Activated CD4-positive, alpha-beta T cell treated with anti-CD3 and anti-CD28 coated beads, Interleukin-2, amount 10 ng/mL, durations not matched to agents 7 days and 5 days (primary cell): ENCODE measurements around the gene INPP5E. TPM values are rescaled to one million over a fixed set of nuclear protein-coding genes. Genes with fewer than 3 reads are reported as not detected.

Experiments used
- CTCF ChIA-PET: fragments of 350-600 bp; sonication (Branson Sonifier 250); formaldehyde crosslinking; loops from one replicate; lab custom pipeline; 2021; ENCODE audit warnings: antibody characterized with exemption; lab: Charles Lee
- POLR2A ChIA-PET: fragments of 350-600 bp; sonication (Branson Sonifier 250); formaldehyde crosslinking; loops from one replicate; lab custom pipeline; 2021; ENCODE audit warnings: antibody characterized with exemption; lab: Charles Lee
- DNase-seq: peaks from one replicate; pipeline ENCODE4 v3.0.0-alpha.2; 2020
- H3K27ac Mint-ChIP-seq: one replicate; pipeline ENCODE4 v1.8.0; 2021; ENCODE audit warnings: mild to moderate bottlenecking, moderate library complexity, mixed read lengths
- H3K27me3 Mint-ChIP-seq: one replicate; pipeline ENCODE4 v1.8.0; 2021; ENCODE audit warnings: mixed read lengths
- H3K36me3 Mint-ChIP-seq: one replicate; pipeline ENCODE4 v1.8.0; 2021; ENCODE audit warnings: low read depth, mixed read lengths
- H3K4me1 Mint-ChIP-seq: one replicate; pipeline ENCODE4 v1.8.0; 2021; ENCODE audit warnings: mixed read lengths
- H3K4me3 Mint-ChIP-seq: one replicate; pipeline ENCODE4 v1.8.0; 2021; ENCODE audit warnings: mild to moderate bottlenecking, moderate library complexity, mixed read lengths
- H3K9me3 Mint-ChIP-seq: one replicate; pipeline ENCODE4 v1.8.0; 2021; ENCODE audit warnings: mixed read lengths
- total RNA-seq, 2 experiments: library from RNA; stranded (reverse); gene quantifications; one replicate each; pipeline ENCODE4 v1.2.3, GENCODE V29; 2021

The INPP5E gene
- 10 to 100 TPM; 16.5 to 18.5 TPM for total RNA-seq

- peaks cover 26% of the 10 kb centered on the region for H3K4me1 Mint-ChIP-seq
- no peaks in the 10 kb centered on the region for H3K9me3 Mint-ChIP-seq
- H3K27ac Mint-ChIP-seq, result peak within 1 kb of the TSS; percentile 19
- peak; percentile 78 for DNase-seq
- peaks cover 17% of the 10 kb centered on the region for H3K36me3 Mint-ChIP-seq
- no peaks in the 10 kb centered on the region for H3K27me3 Mint-ChIP-seq
- ChIA-PET POLR2A (interaction anchor here (0.7 kb wide), 1 partner anchor 472 kb away, joined by 3 read pairs; no protein-coding TSS in a partner anchor), CTCF (interaction anchor here (0.9 to 1.3 kb wide), 3 partner anchors 19 to 48 kb away, joined by 3 read pairs; no protein-coding TSS in a partner anchor)
- peak within 1 kb of the TSS; percentile 82 for H3K4me3 Mint-ChIP-seq
Measured at GRCh38 chr9:136439481-136440408, at the start of gene INPP5E. TSS of gene INPP5E (minus strand) at chr9:136439845. CDS start at chr9:136439419, 426 bp downstream.

GRCh38 chr9:136488247-136489214, 48.9 kb upstream of the INPP5E start:
- ChIA-PET POLR2A (no interaction called here), CTCF (interaction anchor here (0.9 to 2.0 kb wide), 12 partner anchors 11 to 225 kb away, joined by 3 to 8 read pairs (median 4); no protein-coding TSS in a partner anchor)
- no peak overlapping the region for H3K4me3 Mint-ChIP-seq
- H3K27ac Mint-ChIP-seq, result no peak overlapping the region
- H3K9me3 Mint-ChIP-seq, result no peaks in the 10 kb centered on the region
- H3K4me1 Mint-ChIP-seq, result peaks cover 7% of the 10 kb centered on the region
- DNase-seq, result peak; percentile 77
- no peaks in the 10 kb centered on the region for H3K27me3 Mint-ChIP-seq
- H3K36me3 Mint-ChIP-seq, result no peaks in the 10 kb centered on the region

- ChIA-PET CTCF (interaction anchor here (0.9 to 2.0 kb wide), 9 partner anchors 47 to 226 kb away, joined by 3 to 8 read pairs (median 4); no protein-coding TSS in a partner anchor), POLR2A (no interaction called here)
- DNase-seq, result no peak
- H3K27me3 Mint-ChIP-seq, result no peaks in the 10 kb centered on the region
- H3K9me3 Mint-ChIP-seq, result no peaks in the 10 kb centered on the region
- no peak overlapping the region for H3K27ac Mint-ChIP-seq
- H3K36me3 Mint-ChIP-seq, result peaks cover 2% of the 10 kb centered on the region
- peaks cover 7% of the 10 kb centered on the region for H3K4me1 Mint-ChIP-seq
- H3K4me3 Mint-ChIP-seq, result no peak overlapping the region
Measured at GRCh38 chr9:136487672-136488071, 48.0 kb upstream of the INPP5E start.

- no peak for DNase-seq
- ChIA-PET CTCF (interaction anchor here (1.2 to 4.0 kb wide), 8 partner anchors 17 to 227 kb away, joined by 4 to 19 read pairs (median 6); no protein-coding TSS in a partner anchor), POLR2A (no interaction called here)
- H3K4me1 Mint-ChIP-seq, result peaks cover 8% of the 10 kb centered on the region
- no peaks in the 10 kb centered on the region for H3K27me3 Mint-ChIP-seq
- H3K27ac Mint-ChIP-seq, result no peak overlapping the region
- H3K36me3 Mint-ChIP-seq, result peaks cover 2% of the 10 kb centered on the region
- H3K9me3 Mint-ChIP-seq, result no peaks in the 10 kb centered on the region
- no peak overlapping the region for H3K4me3 Mint-ChIP-seq
Measured at GRCh38 chr9:136486823-136487620, 47.4 kb upstream of the INPP5E start.

- Mint-ChIP-seq H3K4me3 (no peak overlapping the region), H3K9me3 (no peaks in the 10 kb centered on the region), H3K27me3 (no peaks in the 10 kb centered on the region), H3K27ac (no peak overlapping the region), H3K36me3 (peaks cover 5% of the 10 kb centered on the region), H3K4me1 (peaks cover 17% of the 10 kb centered on the region)
- CTCF ChIA-PET, result interaction anchor here (0.5 to 4.0 kb wide), 14 partner anchors 18 to 187 kb away, joined by 3 to 19 read pairs (median 4); no protein-coding TSS in a partner anchor
- POLR2A ChIA-PET, result no interaction called here
- DNase-seq, result no peak
Measured at GRCh38 chr9:136486131-136486530, 46.5 kb upstream of the INPP5E start.

GRCh38 chr9:136485049-136486045, 45.7 kb upstream of the INPP5E start:
- Mint-ChIP-seq H3K36me3 (peaks cover 5% of the 10 kb centered on the region), H3K27me3 (no peaks in the 10 kb centered on the region), H3K4me3 (peak overlapping the region; percentile 56), H3K4me1 (peaks cover 21% of the 10 kb centered on the region), H3K27ac (peak overlapping the region; percentile 42), H3K9me3 (no peaks in the 10 kb centered on the region)
- POLR2A ChIA-PET, result no interaction called here
- CTCF ChIA-PET, result interaction anchor here (0.8 to 4.0 kb wide), 18 partner anchors 9 to 187 kb away, joined by 3 to 19 read pairs (median 5); no protein-coding TSS in a partner anchor
- peak; percentile 87 for DNase-seq

- Mint-ChIP-seq H3K4me1 (peaks cover 27% of the 10 kb centered on the region), H3K4me3 (peak overlapping the region; percentile 56), H3K27ac (peak overlapping the region; percentile 42), H3K36me3 (peaks cover 8% of the 10 kb centered on the region), H3K9me3 (no peaks in the 10 kb centered on the region), H3K27me3 (no peaks in the 10 kb centered on the region)
- ChIA-PET CTCF (interaction anchor here (0.9 to 4.0 kb wide), 15 partner anchors 10 to 187 kb away, joined by 3 to 19 read pairs (median 5); no protein-coding TSS in a partner anchor), POLR2A (no interaction called here)
- no peak for DNase-seq
Measured at GRCh38 chr9:136484153-136485048, 44.8 kb upstream of the INPP5E start.

- CTCF ChIA-PET, result interaction anchor here (0.8 to 4.0 kb wide), 6 partner anchors 19 to 162 kb away, joined by 3 to 19 read pairs (median 6); no protein-coding TSS in a partner anchor
- H3K27ac Mint-ChIP-seq, result peak overlapping the region; percentile 100
- H3K9me3 Mint-ChIP-seq, result no peaks in the 10 kb centered on the region
- H3K36me3 Mint-ChIP-seq, result peaks cover 10% of the 10 kb centered on the region
- peak overlapping the region; percentile 97 for H3K4me3 Mint-ChIP-seq
- peak; percentile 93 for DNase-seq
- H3K4me1 Mint-ChIP-seq, result peaks cover 27% of the 10 kb centered on the region
- no peaks in the 10 kb centered on the region for H3K27me3 Mint-ChIP-seq
- POLR2A ChIA-PET, result no interaction called here
Measured at GRCh38 chr9:136483589-136484152, 44.0 kb upstream of the INPP5E start.

GRCh38 chr9:136482793-136483588, 43.3 kb upstream of the INPP5E start, which contains the start of gene SEC16A:
TSS of gene SEC16A (minus strand) at chr9:136483040. CDS start at chr9:136477615, 5,425 bp downstream.
- POLR2A ChIA-PET, result no interaction called here
- H3K9me3 Mint-ChIP-seq, result no peaks in the 10 kb centered on the region
- peak; percentile 99 for DNase-seq
- CTCF ChIA-PET, result interaction anchor here (0.8 to 4.0 kb wide), 5 partner anchors 18 to 163 kb away, joined by 3 to 19 read pairs (median 5); no protein-coding TSS in a partner anchor
- H3K27ac Mint-ChIP-seq, result peak within 1 kb of the TSS; percentile 100
- H3K4me1 Mint-ChIP-seq, result peaks cover 27% of the 10 kb centered on the region
- H3K36me3 Mint-ChIP-seq, result peaks cover 13% of the 10 kb centered on the region
- no peaks in the 10 kb centered on the region for H3K27me3 Mint-ChIP-seq
- peak within 1 kb of the TSS; percentile 97 for H3K4me3 Mint-ChIP-seq
